Hematopoietic multipotent progenitor cell treated with erythropoietin and hydrocortisone succinate and interleukin-3 and kit ligand, for 17 days (in vitro differentiated cells): Measurements from ENCODE around the gene HPN.
"Not testable (repeated sequence)": the region's sequence is repeated elsewhere in the genome, so short reads cannot be mapped to it uniquely, and the experiment has no call there.

Experiments used
- DNase-seq: peaks from one replicate; pipeline ENCODE4 v3.0.0-alpha.2; 2015; ENCODE audit warnings: low spot score

The HPN gene

GRCh38 chr19:35027851-35028599 lies 13.5 kb upstream of the HPN start:
- no peak for DNase-seq

- not testable (repeated sequence) for DNase-seq
These were observed 13.0 kb upstream of the HPN start for GRCh38 chr19:35028600-35028885.

- DNase-seq = not testable (repeated sequence)
These were observed 12.2 kb upstream of the HPN start for GRCh38 chr19:35029275-35029736.

- DNase-seq = no peak
These were observed 11.7 kb upstream of the HPN start for GRCh38 chr19:35029737-35030256.

- no peak for DNase-seq
These were observed 11.1 kb upstream of the HPN start, which contains the start of gene SCN1B for GRCh38 chr19:35030257-35031071. Gene SCN1B, plus strand, starts transcription at chr19:35030470. Its CDS starts 351 bp downstream, at chr19:35030821.

GRCh38 chr19:35031072-35031881 lies 10.2 kb upstream of the HPN start:
- DNase-seq = no peak

- no peak for DNase-seq
These were observed 9.1 kb upstream of the HPN start for GRCh38 chr19:35032356-35032865.

- no peak for DNase-seq
These were observed 8.2 kb upstream of the HPN start for GRCh38 chr19:35033067-35034004.

- no peak for DNase-seq
These were observed 7.5 kb upstream of the HPN start for GRCh38 chr19:35034005-35034502.

- DNase-seq = no peak
These were observed 6.7 kb upstream of the HPN start for GRCh38 chr19:35034588-35035382.

GRCh38 chr19:35037716-35038622 lies 3.6 kb upstream of the HPN start:
- DNase-seq = no peak

GRCh38 chr19:35038623-35039512 lies 2.7 kb upstream of the HPN start:
- no peak for DNase-seq

- DNase-seq = no peak
These were observed 1.4 kb upstream of the HPN start for GRCh38 chr19:35039881-35040825.

GRCh38 chr19:35040826-35041547 lies 534 bp upstream of the HPN start:
- no peak for DNase-seq

- DNase-seq = no peak
These were observed 672 bp downstream of the HPN start for GRCh38 chr19:35042056-35042730.
